ENCODE results near the gene DNAH14. TPM values are rescaled to one million over a fixed set of nuclear protein-coding genes. Genes with fewer than 3 reads are reported as not detected.
A peak's percentile ranks its signal among the peaks of the same experiment; 100 is the strongest.

DNAH14 gene
- total and polyA plus RNA-seq, 2 of the 13 experiments (the other 11 are each of a cell fraction or from before 2014, with no cell fraction given), result 4.5 to 27.5 TPM

GRCh38 chr1:225441314-225442122 is 512.0 kb downstream of the DNAH14 start (continued):
- TF ChIP-seq CCDC6 (CRISPR knock-in tag; IDR thresholded peaks at IDR 0.05) (no peak), ZNF780A (CRISPR knock-in tag; IDR thresholded peaks at IDR 0.05) (no peak), EED (CRISPR knock-in tag; IDR thresholded peaks at IDR 0.05) (no peak), ZKSCAN5 (CRISPR knock-in tag; IDR thresholded peaks at IDR 0.05) (no peak), ZNF572 (CRISPR knock-in tag; IDR thresholded peaks at IDR 0.05) (no peak), ZNF776 (CRISPR knock-in tag; IDR thresholded peaks at IDR 0.05) (no peak), SSRP1 (CRISPR knock-in tag; IDR thresholded peaks at IDR 0.05) (no peak), YEATS2 (CRISPR knock-in tag; IDR thresholded peaks at IDR 0.05; ENCODE audit: borderline replicate concordance) (no peak), ZNF382 (CRISPR knock-in tag; IDR thresholded peaks at IDR 0.05; ENCODE audit: borderline replicate concordance) (no peak), RAD21 (CRISPR knock-in tag; IDR thresholded peaks at IDR 0.05) (0 out of 2 replicates have a peak, but pooled peaks have one; percentile 11), IRF2 (CRISPR knock-in tag; IDR thresholded peaks at IDR 0.05) (no peak), KDM5A (IDR thresholded peaks at IDR 0.05; ENCODE audit: borderline replicate concordance, low read length) (no peak), SOX13 (IDR thresholded peaks at IDR 0.05) (no peak), SOX13 (CRISPR knock-in tag; conservative IDR thresholded peaks at IDR 0.05 in 1 of 2, IDR thresholded peaks at IDR 0.05 in 1 of 2) (peak in 1 of 2 experiments; percentile 40; a peak in 1 of 4 replicates), PAXIP1 (CRISPR knock-in tag; conservative IDR thresholded peaks at IDR 0.05) (peak; percentile 51), SAP130 (CRISPR knock-in tag; IDR thresholded peaks at IDR 0.05; ENCODE audit: low read depth) (peak; percentile 34)
- TF ChIP-seq, protein P1, sequence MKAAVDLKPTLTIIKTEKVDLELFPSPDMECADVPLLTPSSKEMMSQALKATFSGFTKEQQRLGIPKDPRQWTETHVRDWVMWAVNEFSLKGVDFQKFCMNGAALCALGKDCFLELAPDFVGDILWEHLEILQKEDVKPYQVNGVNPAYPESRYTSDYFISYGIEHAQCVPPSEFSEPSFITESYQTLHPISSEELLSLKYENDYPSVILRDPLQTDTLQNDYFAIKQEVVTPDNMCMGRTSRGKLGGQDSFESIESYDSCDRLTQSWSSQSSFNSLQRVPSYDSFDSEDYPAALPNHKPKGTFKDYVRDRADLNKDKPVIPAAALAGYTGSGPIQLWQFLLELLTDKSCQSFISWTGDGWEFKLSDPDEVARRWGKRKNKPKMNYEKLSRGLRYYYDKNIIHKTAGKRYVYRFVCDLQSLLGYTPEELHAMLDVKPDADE (CRISPR knock-in tag; IDR thresholded peaks at IDR 0.05), result no peak
- TF ChIP-seq, protein P2, sequence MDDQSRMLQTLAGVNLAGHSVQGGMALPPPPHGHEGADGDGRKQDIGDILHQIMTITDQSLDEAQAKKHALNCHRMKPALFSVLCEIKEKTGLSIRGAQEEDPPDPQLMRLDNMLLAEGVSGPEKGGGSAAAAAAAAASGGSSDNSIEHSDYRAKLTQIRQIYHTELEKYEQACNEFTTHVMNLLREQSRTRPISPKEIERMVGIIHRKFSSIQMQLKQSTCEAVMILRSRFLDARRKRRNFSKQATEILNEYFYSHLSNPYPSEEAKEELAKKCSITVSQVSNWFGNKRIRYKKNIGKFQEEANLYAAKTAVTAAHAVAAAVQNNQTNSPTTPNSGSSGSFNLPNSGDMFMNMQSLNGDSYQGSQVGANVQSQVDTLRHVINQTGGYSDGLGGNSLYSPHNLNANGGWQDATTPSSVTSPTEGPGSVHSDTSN (CRISPR knock-in tag; IDR thresholded peaks at IDR 0.05; ENCODE audit: borderline replicate concordance), result no peak
- TF ChIP-seq, protein P3, sequence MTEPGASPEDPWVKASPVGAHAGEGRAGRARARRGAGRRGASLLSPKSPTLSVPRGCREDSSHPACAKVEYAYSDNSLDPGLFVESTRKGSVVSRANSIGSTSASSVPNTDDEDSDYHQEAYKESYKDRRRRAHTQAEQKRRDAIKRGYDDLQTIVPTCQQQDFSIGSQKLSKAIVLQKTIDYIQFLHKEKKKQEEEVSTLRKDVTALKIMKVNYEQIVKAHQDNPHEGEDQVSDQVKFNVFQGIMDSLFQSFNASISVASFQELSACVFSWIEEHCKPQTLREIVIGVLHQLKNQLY (CRISPR knock-in tag; IDR thresholded peaks at IDR 0.05), result no peak
- TF ChIP-seq, protein P4, sequence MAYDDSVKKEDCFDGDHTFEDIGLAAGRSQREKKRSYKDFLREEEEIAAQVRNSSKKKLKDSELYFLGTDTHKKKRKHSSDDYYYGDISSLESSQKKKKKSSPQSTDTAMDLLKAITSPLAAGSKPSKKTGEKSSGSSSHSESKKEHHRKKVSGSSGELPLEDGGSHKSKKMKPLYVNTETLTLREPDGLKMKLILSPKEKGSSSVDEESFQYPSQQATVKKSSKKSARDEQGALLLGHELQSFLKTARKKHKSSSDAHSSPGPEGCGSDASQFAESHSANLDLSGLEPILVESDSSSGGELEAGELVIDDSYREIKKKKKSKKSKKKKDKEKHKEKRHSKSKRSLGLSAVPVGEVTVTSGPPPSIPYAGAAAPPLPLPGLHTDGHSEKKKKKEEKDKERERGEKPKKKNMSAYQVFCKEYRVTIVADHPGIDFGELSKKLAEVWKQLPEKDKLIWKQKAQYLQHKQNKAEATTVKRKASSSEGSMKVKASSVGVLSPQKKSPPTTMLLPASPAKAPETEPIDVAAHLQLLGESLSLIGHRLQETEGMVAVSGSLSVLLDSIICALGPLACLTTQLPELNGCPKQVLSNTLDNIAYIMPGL (CRISPR knock-in tag; IDR thresholded peaks at IDR 0.05; ENCODE audit: borderline replicate concordance in 1 of 2, low read depth in 1 of 2), result peak in 1 of 2 experiments; percentile 48; a peak in 2 of 4 replicates
